NCI-H460 (cell line): ENCODE results near the gene ELOVL4. TPM values are rescaled to one million over a fixed set of nuclear protein-coding genes. Genes with fewer than 3 reads are reported as not detected.

Source experiments
- total RNA-seq: library from RNA; depleted of rRNA; stranded (reverse); fragments of >200 nt; shearing (Covaris generic); gene quantifications from 2 replicates; pipeline ENCODE4 v1.2.3, GENCODE V29; 2014; rRNA removed

The ELOVL4 gene
- total RNA-seq, 1 experiment from 2014 or later: 17.6 TPM

Other genes starting within 250 kb of the ELOVL4 start
- 51.2 and 60.2 TPM in 2 replicates for gene TTK, start 57.1 kb upstream of the ELOVL4 start, total RNA-seq
- 10.7 and 13.9 TPM in 2 replicates for gene BCKDHB, start 159.1 kb upstream of the ELOVL4 start, total RNA-seq